Right forelimb (tissue), 1 donor: ENCODE measurements around the gene GABBR2.
A peak's percentile ranks its signal among the peaks of the same experiment; 100 is the strongest.

Source experiments
- DNase-seq: peaks from one replicate; pipeline ENCODE4 v3.0.0-alpha.2; 2018

GABBR2 gene

DNA sequence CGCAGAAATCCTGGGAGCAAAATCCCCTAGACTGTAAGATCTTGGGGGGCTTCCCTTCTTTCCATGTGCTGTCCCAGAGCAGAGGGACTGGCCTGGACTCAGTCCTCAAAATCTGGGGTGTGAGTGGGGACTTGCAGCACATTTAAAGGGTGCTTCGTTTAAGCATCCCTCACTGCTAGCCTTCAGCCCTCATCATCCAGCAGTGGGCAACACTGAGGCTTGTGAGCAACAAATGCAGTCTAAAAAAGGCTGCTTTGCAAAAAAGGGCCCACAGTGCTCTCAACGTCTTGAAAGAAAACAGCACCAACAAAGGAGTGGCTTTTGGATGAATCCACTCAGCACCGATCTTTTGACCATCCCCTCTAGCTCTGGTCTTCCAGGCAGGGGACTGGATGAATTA is 325.0 kb downstream of the GABBR2 start:
- no peak for DNase-seq

DNA sequence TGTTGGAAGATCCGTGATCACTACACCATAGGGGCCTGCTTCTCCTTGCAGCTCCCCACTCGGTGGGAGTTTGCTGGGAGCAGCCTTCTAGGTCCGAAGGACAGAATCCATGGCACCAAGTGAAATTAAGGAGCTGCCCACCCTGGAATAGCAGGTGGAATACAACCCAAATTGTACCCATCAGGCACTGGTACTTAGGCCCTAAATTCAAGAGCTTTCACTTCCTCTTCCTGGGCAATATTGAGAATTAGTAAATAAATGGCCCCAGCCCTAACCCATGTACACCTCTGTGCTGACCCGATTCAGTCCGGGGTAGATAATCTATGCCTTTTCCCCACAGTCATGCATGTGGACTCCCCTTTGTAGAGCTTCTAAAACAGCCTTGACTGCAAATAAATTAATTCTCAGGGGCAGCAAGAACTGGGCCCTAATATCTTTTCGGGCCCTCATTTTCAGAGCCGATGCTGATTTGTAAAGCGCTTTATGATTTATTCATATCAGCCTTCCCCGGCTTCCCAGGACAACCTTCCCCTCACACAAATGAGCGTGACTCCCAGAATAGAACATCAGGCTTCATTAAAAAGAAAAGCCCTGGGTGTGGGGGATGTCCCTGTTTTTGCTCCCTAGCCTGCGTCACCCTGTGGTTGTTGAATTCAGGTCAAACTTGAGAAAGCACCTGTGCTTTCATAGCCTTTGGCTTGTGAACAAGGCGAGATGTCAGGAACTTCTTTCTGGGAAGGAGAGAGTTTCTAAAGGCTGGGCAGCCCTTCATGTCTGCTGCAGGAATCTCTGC is 327.2 kb downstream of the GABBR2 start:
- no peak for DNase-seq

DNA sequence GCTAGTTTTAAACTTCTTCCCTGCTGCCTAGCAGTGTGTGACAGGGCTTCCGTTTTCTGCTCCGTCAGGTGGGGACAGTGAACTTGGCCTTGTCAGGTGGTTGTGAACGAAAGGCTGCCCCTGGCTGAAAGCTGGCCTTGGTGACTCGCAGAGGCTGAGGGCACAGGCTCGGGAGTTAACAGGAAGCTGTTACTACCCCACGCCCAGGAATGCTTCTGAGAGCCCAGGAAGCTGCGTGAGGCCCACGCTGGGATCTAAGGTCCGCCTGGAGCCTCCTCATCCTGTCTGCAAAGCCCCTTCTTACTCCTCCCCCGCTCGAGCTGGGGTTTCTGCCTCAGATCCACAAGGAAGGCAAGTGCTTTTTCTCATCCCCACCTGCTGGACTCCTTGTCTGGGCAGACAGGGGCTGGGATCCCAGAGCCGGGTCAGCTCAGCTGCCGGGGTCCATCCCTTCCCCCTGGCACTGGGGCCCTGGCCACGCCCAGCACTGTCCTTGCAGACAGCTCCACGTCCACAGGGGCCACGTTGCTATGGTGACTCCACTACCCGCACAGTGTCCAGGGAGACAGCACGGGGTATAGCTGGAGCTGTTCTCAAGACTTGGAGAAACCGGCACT is 328.6 kb downstream of the GABBR2 start:
- peak; percentile 38 for DNase-seq

DNA sequence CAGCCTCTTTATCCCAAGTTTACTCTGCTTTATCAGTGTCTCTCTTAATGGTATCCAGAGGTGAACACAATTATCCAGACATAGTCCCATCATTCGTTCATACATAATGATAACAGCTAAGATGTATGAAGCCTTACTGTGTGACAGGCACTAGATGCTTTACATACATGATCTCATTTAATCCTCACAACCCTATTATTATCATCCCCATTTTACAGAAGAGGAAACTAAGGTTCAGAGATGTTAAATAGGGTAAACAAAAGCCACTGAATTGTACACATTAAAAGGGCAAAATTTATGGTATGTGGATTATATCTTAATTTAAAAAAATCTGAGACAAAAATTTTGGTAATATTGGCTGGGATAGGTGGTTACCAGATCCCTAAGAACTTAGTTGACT is 329.2 kb downstream of the GABBR2 start:
- DNase-seq = peak; percentile 1

DNA sequence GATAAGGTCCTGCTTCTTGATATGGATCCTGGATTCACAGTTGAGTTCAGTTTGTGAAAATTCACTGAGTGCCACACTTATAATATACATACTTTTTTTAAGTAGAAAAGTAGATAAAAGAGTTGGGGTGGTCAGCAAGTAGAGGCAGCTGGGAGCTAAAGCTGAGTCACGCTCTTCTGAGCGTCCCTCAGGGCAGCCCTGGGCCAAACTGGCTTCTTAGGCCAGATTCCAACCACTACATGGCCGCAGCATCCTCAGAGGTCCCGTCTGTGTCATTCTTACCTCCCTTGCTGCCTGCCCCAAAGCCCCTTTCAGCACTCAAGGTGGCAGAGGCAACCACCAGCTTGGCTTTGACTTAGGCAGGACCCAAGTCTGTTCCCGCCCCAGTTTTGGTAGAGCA is 329.9 kb downstream of the GABBR2 start:
- peak; percentile 24 for DNase-seq

DNA sequence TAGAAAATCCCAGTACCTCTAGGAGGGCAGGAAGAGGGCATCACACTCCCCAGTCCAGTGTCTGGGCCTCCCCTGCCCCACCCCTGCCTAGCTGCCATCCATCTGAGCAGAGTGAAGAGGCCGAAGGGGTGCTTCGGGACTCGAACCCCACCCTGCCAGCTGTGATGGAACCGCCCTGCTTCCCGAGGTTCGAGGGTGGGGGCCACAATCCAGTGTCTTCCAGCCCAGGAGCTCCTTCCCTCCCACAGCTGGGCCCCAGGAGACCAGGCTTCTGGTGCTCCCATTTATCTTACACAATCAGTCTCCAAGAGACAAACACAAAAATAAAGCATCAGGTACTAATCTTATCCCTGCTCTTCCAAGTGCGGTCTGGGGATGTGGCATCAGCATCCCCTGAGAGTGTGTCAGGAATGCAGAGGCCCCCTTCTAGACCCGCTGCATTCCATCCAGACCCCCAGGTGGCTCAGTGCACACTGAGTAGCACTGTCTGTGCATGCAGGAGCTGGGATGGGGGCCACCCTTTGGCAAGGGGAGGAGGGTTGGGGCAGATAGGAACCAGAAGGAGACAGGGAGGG is 330.4 kb downstream of the GABBR2 start:
- DNase-seq = peak; percentile 20

DNA sequence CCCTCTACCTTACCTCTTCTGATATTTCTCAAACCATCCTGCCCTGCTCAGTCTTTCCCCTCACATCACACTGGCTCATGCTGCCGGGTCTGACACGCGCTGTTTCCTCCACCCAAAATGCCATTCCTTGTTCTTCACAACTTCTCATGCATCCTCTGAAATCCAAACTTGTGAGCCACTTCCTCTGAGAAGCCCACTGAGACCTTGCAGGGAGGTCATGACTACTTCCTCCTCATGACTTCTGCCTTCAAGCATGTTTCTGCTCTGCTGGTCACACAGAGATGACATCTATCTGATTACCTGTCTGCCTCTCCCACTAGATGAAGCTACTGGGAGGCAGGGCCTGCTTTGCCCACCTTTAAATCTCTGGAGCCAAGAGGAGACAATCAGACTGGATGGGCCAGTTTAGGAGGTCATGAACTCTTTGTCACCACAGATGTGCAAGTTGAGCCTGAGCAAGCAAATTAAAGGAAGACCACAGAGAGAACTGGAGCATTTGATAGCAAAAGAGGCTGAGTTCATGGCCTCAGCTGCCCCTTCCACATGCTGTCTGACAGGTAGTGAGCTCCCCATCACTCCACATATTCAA is 333.5 kb downstream of the GABBR2 start:
- DNase-seq = peak; percentile 11

DNA sequence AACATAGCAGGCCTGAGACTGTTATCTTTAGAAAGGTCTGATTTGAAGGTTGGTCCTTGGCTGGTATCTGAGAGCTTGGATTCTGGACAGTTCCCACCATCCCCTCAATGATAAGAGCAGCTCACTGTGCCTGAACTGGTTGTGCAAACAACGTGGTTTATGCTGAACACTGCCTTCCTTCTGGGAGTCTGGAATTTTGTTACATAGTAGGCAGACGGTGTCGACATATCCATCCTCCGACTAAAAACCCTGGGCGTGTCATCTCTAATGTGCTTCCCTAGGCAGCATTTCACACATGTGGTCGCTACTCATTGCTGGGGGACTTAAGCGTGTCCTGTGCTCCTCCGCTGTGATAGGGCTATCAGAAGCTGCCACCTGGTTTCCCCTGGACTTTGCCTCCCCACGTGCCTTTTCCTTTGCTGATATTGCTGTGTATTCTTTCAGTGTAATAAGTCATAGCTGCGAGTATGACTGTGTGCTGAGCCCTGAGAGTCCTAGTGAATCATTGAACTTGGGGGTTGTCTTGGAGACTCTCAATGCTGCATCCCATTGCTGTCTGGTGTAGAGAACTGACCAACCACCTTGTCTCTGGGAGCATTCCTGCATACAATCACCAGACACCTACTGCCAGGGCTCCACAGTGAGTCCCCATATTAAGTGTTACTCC is 334.2 kb downstream of the GABBR2 start:
- peak; percentile 29 for DNase-seq

DNA sequence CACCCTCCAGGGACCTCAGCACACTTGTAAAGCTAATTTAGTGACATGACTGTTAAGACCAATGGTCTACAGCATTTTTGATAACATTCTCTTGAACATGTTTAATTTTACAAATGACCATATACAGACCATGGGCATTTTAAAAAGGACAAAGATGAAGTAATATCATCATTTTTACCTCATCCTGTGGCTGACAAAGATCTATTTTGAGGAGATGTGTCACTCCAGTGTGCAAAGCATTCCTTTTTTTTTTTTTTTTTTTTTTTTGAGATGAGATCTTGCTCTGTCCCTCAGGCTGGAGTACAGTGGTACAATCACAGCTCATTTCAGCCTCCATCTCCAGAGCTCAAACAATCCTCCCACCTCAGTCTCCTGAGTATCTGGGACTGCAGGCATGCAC is 335.1 kb downstream of the GABBR2 start:
- no peak for DNase-seq

DNA sequence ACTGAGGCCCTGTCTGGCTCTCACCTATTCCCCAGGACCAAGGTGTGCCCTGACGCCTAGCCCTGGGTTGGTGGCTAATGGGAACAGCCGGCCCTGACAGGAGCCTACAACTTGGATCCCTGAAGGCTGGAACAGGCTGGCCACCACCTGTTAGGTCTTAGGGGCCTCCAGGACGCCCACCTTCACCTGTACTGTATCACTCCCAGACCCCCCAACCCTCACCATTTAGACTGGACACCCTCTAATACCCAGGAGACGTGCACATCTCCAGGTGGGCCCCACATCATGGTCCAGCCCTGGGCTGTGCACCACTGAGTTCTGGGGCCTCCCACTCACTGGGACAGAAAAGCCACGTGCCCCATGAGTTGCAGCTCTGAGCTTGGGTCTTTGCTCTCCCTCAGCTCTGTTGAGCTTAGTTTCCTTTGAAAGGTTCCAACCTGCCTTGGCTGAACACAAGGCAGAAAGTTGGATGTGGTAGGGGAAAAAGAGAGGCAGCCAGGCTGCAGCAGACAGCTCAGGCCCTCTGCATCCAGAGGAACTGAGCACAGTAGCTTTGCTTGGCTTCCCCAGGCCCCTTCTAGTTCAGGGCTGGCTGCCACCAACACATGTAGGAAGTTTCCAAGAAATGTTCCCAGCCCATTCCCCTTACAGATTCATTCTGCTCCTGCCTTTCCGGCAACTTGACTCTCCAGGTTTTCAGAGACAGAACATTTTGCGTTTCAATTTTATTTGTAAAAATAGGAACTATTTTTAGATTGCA is 336.5 kb downstream of the GABBR2 start:
- DNase-seq = peak; percentile 78

DNA sequence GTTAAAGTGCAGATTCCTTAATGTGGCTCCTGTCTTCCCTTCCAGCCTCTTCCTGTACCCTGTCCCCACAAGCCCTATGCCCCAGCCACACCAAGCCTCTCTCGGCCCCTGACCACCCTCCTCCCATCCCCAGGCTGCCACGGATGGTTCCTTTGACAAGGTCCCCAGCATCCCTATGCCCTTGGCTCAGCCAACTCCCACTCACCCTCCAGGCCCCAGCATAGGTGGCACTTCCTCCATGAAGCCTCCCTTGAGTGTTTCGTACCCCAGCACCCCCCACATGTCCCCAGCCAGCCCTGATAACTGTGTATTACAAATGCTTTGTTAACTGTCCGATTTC is 337.8 kb downstream of the GABBR2 start:
- peak; percentile 11 for DNase-seq

DNA sequence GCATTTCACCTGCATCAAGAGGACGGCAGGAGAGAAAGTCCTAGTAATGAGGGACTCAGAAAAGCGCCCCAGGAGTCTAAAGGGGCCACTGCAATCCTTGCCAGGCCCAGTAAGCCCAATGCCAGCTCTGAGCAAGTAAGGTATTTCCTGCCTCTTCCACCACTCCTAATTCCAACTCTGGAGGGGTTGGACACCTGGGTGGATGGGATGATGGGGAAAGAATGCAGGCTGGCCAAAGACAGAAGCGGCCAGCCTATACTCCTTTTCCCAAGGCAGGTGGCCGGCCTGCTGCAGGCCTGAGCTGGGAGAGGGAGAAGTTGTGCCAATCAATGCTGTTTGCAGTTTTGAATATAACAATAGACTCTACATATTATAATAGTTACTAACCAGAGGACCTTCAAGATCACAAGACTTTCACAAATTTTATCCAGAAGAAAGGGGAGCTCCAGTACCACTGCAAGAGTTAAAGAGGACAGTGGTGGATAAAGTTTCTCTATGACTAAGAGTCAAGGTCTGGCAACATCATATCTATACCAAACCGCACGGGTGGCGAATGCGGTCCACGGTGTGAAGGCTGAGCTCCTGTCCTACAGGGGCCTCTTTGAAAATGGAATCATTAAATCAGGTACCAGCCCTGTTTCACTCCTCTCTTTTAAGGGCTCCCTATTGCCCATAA is 338.3 kb downstream of the GABBR2 start:
- DNase-seq = peak; percentile 27

DNA sequence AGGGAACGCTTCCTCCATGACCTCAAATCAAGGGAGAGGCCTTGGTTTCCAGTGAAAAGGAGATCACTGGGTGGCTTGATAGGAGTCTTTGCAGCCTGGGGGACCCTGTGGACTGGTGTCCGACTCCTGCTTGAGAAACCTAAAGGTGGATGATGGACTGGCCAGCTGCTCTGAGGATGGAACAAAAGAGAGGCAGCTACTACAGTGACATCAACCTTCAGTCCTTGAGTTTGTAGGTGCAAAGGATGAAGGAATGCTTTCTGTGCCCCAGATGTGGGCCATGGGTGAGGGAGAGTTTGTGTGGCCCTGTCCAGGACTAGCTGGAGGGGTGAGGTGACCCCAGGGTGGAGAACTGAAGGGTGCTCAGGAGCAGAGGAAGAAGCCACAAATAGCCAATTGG is 338.8 kb downstream of the GABBR2 start:
- no peak for DNase-seq

DNA sequence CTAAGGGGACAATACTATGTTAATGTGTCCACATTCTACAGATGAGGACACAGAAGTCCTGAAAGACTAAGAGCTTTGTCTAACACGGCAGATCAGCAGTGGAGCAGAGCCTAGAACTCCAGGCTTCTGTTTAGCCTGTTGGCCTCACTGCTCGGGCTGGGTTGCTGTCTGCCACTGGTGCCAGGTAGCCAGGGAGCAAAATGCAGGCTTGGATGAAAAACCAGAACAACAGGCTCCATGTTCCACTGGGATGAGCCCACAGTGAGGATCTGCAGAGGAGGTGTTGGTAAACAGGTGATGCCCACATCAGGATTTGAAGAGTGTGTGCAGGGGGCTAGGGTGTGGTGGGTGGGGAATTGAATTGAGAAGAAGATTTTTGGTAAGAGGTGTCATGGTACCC is 339.3 kb downstream of the GABBR2 start:
- DNase-seq = no peak

DNA sequence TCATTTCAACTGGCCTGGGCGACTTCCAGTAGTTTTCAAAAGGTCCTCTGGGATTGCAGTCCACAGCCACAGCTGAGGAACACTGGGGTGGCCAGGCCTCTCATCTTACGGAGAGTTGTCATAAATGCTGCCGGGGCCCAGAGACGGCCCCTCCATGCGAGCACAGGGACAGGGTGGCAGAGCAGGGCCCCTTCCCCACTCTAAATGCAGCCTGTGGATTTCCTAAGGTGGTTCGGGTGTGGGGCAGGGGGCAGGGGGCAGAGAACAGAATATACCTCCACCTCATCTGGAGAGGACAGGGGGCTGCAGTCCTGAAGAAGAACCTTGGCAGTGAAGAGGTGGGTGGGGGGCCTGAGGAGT is 339.7 kb downstream of the GABBR2 start:
- DNase-seq = peak; percentile 30

DNA sequence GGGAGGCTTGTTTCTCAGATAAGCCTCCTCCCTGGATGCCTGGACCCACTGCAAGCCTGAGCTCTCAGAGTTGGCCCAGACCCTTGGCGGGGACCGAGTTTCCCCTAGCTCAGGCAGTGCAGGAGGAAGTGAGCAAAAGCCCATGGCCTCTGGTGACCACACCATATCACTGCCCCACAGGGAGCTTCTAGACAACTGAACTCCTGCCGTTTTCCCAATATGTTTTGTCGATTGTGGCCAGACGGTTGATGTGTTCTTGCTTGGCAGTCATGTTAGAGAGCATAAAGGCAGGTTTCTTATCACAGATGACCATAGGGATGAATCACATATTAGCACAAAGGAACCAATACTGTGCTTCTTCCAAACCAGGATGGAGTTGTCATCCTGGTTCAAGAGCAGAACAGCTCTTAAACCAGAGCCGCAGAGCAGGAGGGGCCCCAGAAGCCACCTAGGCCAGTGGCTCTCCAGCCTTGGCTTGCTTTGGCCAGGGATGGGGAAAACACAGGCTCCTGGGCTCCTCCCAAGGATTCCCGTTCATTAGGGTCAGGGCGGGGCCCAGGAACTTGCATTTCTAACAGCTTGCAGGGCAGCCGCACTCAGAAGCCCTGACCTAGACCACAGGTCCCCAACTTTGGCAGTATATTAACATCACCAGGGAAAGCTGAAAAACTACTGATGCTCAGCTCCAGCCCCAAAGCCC is 340.2 kb downstream of the GABBR2 start:
- peak; percentile 24 for DNase-seq

DNA sequence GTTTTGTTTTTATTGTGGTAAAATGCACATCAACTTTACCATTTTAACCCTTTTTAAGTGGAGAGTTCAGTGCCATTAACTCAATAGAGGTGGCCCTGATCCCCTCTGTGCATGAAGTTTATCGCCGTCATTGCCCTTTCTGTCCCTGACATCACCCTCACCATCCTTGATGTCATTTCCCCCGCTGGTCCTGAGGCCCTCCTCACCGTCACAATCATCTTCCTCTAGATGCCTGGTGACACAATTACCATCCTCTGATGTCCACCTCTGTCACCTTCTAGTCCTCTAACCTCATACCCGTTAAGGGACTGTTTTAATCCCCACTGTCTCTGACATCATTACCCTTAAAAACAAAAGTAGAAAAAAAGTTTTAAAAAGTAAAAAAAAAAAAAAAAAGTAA is 340.8 kb downstream of the GABBR2 start:
- no peak for DNase-seq

DNA sequence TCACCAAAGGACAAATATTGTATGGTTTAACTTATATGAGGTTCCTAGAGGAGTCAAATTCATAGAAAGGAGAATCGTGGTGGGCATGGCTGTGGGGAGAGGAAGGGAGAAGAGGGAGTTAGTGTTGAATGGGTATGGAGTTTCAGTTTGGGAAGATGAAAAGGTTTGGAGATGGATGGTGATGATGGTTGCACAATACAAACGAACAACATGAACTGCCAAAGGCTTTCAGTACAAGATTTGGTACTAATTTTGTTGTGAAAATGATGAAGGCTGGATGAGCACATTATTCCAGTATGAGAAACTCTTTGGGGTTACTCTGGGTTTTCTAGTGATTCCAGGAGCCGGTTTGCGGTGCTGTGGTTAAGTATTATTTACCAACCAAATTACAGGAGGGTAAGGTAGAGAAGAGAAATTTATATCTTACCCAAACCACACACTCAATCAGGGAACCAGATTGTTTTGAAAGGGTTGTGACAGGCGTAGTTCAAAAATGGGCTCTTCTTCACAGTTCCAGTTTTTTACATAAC is 341.3 kb downstream of the GABBR2 start:
- peak; percentile 4 for DNase-seq

DNA sequence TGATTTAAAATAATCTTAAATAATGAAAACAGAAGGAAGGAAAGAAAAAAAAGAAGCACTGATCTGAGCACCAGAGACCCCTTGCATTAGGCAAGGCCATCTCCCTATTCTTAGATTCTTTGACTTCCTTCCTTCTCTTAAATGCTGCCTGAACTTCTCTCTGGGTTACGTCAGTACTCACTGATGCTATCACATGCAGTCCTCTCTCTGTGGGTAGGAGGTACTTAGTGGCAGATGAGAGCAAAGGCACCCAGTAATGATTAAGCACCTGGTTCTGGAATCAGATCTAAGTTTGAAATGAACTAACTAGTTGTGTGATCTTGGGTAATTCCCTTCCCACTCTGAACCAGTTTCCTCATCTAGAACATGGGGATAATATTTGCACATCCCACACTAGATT is 343.0 kb downstream of the GABBR2 start:
- DNase-seq = no peak

DNA sequence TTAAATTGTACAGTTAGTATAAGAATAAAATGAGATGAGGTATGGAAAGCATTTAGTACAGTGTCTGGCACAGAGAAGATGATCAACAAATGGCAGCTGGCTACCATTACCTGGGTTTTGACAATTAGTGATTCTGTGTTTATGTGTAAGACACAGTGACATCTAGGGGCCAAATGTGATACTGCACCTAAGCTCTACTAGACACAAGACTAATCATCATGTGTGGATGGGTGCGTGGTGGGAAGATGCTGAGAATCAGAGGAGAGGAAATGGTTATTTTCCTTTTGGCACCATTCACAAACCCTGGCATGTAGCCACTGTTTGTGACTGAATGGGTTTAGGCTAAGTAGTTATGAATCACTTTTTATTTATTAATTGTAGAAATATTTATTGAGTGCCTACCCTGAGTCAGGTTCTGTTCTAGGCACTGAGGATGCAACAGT is 343.5 kb downstream of the GABBR2 start:
- no peak for DNase-seq

DNA sequence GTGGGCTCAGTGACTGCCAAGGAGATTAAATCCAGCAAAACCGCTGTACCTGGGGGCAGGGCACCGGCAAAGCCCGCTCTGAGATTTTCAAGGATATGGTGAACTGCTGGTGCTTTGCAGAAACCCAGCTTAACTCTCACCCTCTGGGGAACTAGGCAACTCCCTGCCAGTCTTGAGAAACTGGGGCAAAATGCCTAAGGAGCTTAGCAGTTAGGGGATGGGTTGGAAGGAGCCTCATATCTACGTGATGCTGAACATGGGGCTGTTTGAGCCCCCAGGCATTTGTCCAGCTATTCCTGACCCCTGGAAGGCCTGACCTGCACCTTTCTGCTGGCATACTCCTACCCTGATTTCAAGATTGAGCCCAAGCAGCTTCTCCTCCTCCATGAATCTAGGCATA is 344.6 kb downstream of the GABBR2 start:
- DNase-seq = no peak
